HepG2 (cell line): ENCODE data around the gene ZNF581. TPM values are rescaled to one million over a fixed set of nuclear protein-coding genes. Genes with fewer than 3 reads are reported as not detected.

Experiments
- ATAC-seq: fragments of 200-7000 bp; cut with Tn5 transposase; 3 replicates; pipeline ENCODE4 v1.9.1; 2020; ENCODE audit warnings: mild to moderate bottlenecking, moderate library complexity
- BruUV-seq: library from RNA; stranded (reverse); fragments of 400-500 nt; replicated peaks from 2 replicates; lab custom pipeline; 2021; lab: Mats Ljungman, UMichigan
- CTCF ChIA-PET: fragments of 300-600 bp; formaldehyde crosslinking; extraction: SDS; loops from one replicate; lab custom pipeline; 2021; ENCODE audit warnings: low total read pairs, inconsistent platforms, low intra/inter-chr PET ratio; lab: Yijun Ruan, JAX
- POLR2A ChIA-PET: fragments of 350-600 bp; sonication (Branson Sonifier 250); formaldehyde crosslinking; loops from one replicate; lab custom pipeline; 2020; ENCODE audit warnings: antibody characterized with exemption, inconsistent platforms; lab: Yijun Ruan, JAX
- DNase-seq: peaks from one replicate; pipeline ENCODE4 v3.0.0-alpha.2; 2015; ENCODE audit warnings: low spot score
- FAIRE-seq: peaks from 3 replicates; lab custom pipeline; 2011; peaks lifted over from hg19 to GRCh38; lab: Jason Lieb, UNC
- H2AFZ ChIP-seq: one replicate; pipeline ENCODE4 v1.6.1; 2011; ENCODE audit warnings: low read length, inconsistent platforms
- H3K27ac ChIP-seq: fragments of 300-600 bp; 3 replicates; pipeline ENCODE4 v1.8.0; 2011; ENCODE audit warnings: mixed run types, mild to moderate bottlenecking, mixed read lengths, low read length, inconsistent platforms; ENCODE audit not compliant: insufficient read depth; ENCODE audit errors: extremely low read length
- H3K27me3 ChIP-seq, 2 experiments: fragments of 200-600 bp in 1 of 2; 2 replicates in 1 of 2; 3 replicates in 1 of 2; pipeline versions ENCODE4 v1.6.0 to v1.8.0; 2011; ENCODE audit warnings: low read length in 2 of 2, mild to moderate bottlenecking in 2 of 2, moderate library complexity in 2 of 2, inconsistent platforms in 1 of 2; ENCODE audit not compliant: insufficient read depth in 2 of 2, control insufficient read depth in 1 of 2
- H3K36me3 ChIP-seq, 2 experiments: fragments of 200-600 bp in 1 of 2; replicated peaks in 1 of 2; 2 replicates in 1 of 2; 3 replicates in 1 of 2; pipeline versions ENCODE4 v1.5.1 to v1.8.0; 2011; ENCODE audit warnings: low read length in 2 of 2, inconsistent platforms in 1 of 2; ENCODE audit not compliant: insufficient read depth in 2 of 2, control insufficient read depth in 1 of 2
- H3K4me1 ChIP-seq: 2 replicates; pipeline ENCODE4 v1.5.1; 2012; ENCODE audit warnings: low read length, inconsistent platforms; ENCODE audit not compliant: insufficient read depth
- H3K4me2 ChIP-seq: 2 replicates; pipeline ENCODE4 v1.6.0; 2011; ENCODE audit warnings: low read depth, low read length, inconsistent platforms
- H3K4me3 ChIP-seq, 3 experiments: fragments of 200-600 bp in 1 of 3; sonication (generic), shearing (Covaris generic) in 1 of 3; replicated peaks in 1 of 3; 2 replicates each; pipeline ENCODE4 v1.5.1; 2011 to 2016; ENCODE audit warnings: low read length in 3 of 3, inconsistent platforms in 2 of 3, low read depth in 2 of 3, mild to moderate bottlenecking in 2 of 3, control low read depth in 1 of 3, mixed read lengths in 1 of 3; ENCODE audit not compliant: insufficient read depth in 1 of 3
- H3K79me2 ChIP-seq: one replicate; pipeline ENCODE4 v1.6.1; 2011; ENCODE audit warnings: low read length, inconsistent platforms; ENCODE audit not compliant: insufficient read depth
- H3K9ac ChIP-seq: 2 replicates; pipeline ENCODE4 v1.6.0; 2011; ENCODE audit warnings: mild to moderate bottlenecking, low read depth, low read length, inconsistent platforms; ENCODE audit not compliant: insufficient read depth
- H3K9me3 ChIP-seq: 2 replicates; pipeline ENCODE4 v1.5.1; 2012; ENCODE audit warnings: mild to moderate bottlenecking, low read length
- H4K20me1 ChIP-seq: 2 replicates; pipeline ENCODE4 v1.6.0; 2011; ENCODE audit warnings: inconsistent platforms, mild to moderate bottlenecking, low read length, moderate library complexity; ENCODE audit not compliant: insufficient read depth
- FLYWCH1 ChIP-seq: sonication (generic); formaldehyde crosslinking; IDR thresholded peaks from 2 replicates; pipeline ENCODE4 v1.8.1; 2023; ENCODE audit warnings: mild to moderate bottlenecking, missing genetic modification reagents
- MAFK ChIP-seq, 2 experiments: IDR thresholded peaks in 1 of 2; conservative IDR thresholded peaks in 1 of 2; 2 replicates each; pipeline ENCODE4 v1.6.1; 2011; ENCODE audit warnings: improper control_type of control experiment in 2 of 2, low read length in 2 of 2
- NR2C2 ChIP-seq: sonication (generic); formaldehyde crosslinking; IDR thresholded peaks from 2 replicates; pipeline ENCODE4 v1.4.0; 2020; ENCODE audit warnings: missing genetic modification reagents, mild to moderate bottlenecking, moderate library complexity, borderline replicate concordance
- PAX8 ChIP-seq: sonication (generic); formaldehyde crosslinking; IDR thresholded peaks from 2 replicates; pipeline ENCODE4 v1.8.0; 2022; ENCODE audit warnings: mild to moderate bottlenecking, missing genetic modification reagents, borderline replicate concordance
- POLR2AphosphoS2 ChIP-seq: IDR thresholded peaks from 2 replicates; pipeline ENCODE4 v1.6.1; 2011; ENCODE audit warnings: low read depth, low read length, improper control_type of control experiment
- SIX4 ChIP-seq: sonication (generic); formaldehyde crosslinking; IDR thresholded peaks from 2 replicates; pipeline ENCODE4 v1.4.0; 2020; ENCODE audit warnings: missing genetic modification reagents
- TARDBP ChIP-seq: sonication (generic); formaldehyde crosslinking; IDR thresholded peaks from 2 replicates; pipeline ENCODE4 v1.8.0; 2022; ENCODE audit warnings: mild to moderate bottlenecking, missing genetic modification reagents
- THAP11 ChIP-seq: IDR thresholded peaks from 2 replicates; pipeline ENCODE4 v1.6.1; 2016; ENCODE audit warnings: missing biosample characterization, missing genetic modification reagents
- ZNF703 ChIP-seq: sonication (generic); formaldehyde crosslinking; IDR thresholded peaks from 2 replicates; pipeline ENCODE4 v1.5.1; 2020; ENCODE audit warnings: missing genetic modification reagents, mild to moderate bottlenecking, moderate library complexity, borderline replicate concordance
- WGBS: methylation state at CpG from one replicate; pipeline ENCODE4 v1.1.6; 2017; ENCODE audit warnings: low lambda C conversion rate; 5-methylcytosine and 5-hydroxymethylcytosine counted together
- in situ Hi-C: cut with HindIII; loops from 2 replicates; pipeline ENCODE4 v1.10.0; 2017; ENCODE audit warnings: low pct_unique_long_range_greater_than_20kb; ENCODE audit not compliant: extremely low pct_ligation_motif_present
- intact Hi-C: fragments of 100-400 bp; cut with micrococcal nuclease; formaldehyde crosslinking; loops from one replicate; pipeline ENCODE4 v1.10.0; 2022; ENCODE audit not compliant: unreplicated experiment
- polyA plus RNA-seq, 8 experiments: library from polyadenylated mRNA; depleted of rRNA in 3 of 8; stranded (reverse) in 7 of 8; unstranded in 1 of 8; fragments of >200 nt; fragmentation: Illumina TruSeq in 4 of 8; extraction: Trizol in 4 of 8; gene quantifications; 2 replicates each; pipeline versions ENCODE4 v1.2.1 to v1.2.3, GENCODE V29; 2011 to 2016; ENCODE audit warnings: low read depth in 4 of 8, missing spikeins in 1 of 8, mixed read lengths in 1 of 8; ENCODE audit not compliant: insufficient read depth in 1 of 8
- total RNA-seq, 5 experiments: library from RNA; depleted of rRNA; stranded (reverse); fragments of >200 nt; fragmentation: Illumina TruSeq; extraction: Trizol; gene quantifications; 2 replicates each; pipeline ENCODE4 v1.2.3, GENCODE V29; 2016; ENCODE audit warnings: low read depth in 1 of 5

ZNF581 gene
- total and polyA plus RNA-seq, 2 of the 13 experiments (the other 11 are each of a cell fraction or from before 2014, with no cell fraction given) = 19.6 to 49.5 TPM

DNA sequence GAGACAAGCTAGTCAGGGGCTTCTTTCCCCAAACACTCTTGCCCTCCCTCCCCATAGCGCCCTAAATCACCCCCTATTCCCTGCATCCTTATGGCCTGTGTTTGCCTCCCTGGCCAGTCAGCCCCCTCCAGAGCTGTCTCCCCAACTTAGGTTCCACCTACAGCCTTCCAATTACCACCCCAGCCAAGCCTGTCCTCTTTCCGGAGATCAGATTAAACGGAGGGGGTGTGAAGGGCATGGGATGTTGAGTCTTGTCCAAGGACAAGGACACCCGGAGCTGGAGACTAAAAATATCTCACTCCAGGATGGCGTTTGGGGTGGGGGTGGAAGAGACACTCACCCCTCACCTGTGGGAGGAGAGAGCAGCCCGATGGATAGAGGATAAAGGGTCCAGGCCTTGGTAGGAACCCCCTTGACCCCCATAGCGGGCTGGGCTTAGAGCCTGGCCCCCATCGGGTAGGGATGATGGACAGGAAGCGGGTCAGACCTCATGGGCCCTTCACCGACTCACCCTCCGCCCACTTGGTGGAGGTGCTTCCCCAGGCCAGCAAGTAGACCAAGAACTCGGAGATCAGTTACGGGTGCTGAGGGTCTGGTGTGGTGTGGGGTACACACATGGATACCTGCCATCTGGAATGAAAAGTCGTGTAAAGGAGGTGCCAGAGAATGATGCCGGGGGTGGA is 32.0 kb upstream of the ZNF581 start (continued):
- TF ChIP-seq NR2C2 (CRISPR knock-in tag) (no peak), ZNF703 (no peak), POLR2AphosphoS2 (no peak), PAX8 (CRISPR knock-in tag) (no peak), TARDBP (CRISPR knock-in tag) (no peak), SIX4 (CRISPR knock-in tag) (no peak), THAP11 (CRISPR knock-in tag) (no peak)

DNA sequence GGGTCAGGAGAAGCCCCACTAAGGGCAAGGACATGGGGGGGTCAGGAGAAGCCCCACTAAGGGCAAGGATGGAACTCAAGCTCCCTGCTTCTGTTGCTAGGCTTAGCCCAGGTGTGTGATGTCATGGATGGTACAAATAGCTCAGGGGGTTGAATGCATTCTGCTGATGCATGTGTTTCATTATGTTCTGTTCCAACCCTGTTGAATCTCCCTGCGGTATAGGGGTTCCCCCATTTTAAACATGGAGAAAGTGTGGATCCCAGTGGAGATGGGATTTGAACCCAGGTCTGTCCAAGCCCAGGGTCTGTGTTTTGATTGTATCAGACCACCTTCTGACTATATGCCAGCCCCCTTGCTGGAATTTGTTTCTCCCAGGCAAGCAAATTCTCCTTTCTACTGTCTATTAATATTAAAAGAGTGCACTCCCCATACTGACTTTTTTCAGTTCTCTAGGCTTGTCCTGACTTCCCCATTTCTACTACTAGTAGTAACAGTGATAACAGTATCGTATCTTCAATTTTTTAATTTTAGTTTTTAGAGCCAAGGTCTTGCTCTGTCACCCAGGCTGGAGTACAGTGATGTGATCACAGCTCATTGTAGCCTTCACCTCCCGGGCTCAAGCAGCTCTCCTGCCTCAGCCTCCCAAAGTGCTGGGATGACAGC is 31.3 kb upstream of the ZNF581 start:
- WGBS = 97% methylated on average over 2 of the region's 3 CpGs
- DNase-seq = no peak
- in situ Hi-C loops = no loop called here

More for the DNA sequence above, 31.3 kb upstream of the ZNF581 start:
- ATAC-seq = no peak
- H4K20me1 ChIP-seq = no peaks in the 10 kb centered on the region
- POLR2A ChIA-PET = no interaction called here
- TF ChIP-seq MAFK (conservative IDR thresholded peaks at IDR 0.05 in 1 of 2, IDR thresholded peaks at IDR 0.05 in 1 of 2; ENCODE audit: low read length in 2 of 2) (peak; percentile 13 to 22; a peak in 1 of 4 replicates), FLYWCH1 (no peak)
- TF ChIP-seq, all 625 proteins: peak for 1
- Histone ChIP-seq H3K4me3 (no peak overlapping the region), H3K9me3 (no peaks in the 10 kb centered on the region), H3K27me3 (no peaks in the 10 kb centered on the region), H3K4me1 (peaks cover 9% of the 10 kb centered on the region), H2AFZ (no peak overlapping the region), H3K9ac (no peak overlapping the region), H3K27ac (no peak overlapping the region), H3K79me2 (peaks cover 5% of the 10 kb centered on the region), H3K4me2 (no peak overlapping the region), H3K36me3 (peaks cover 1 to 4% of the 10 kb centered on the region in 2 experiments; a peak in 1 of 5 replicates)
- CTCF ChIA-PET = no interaction called here
- BruUV-seq = no TSS peak
- FAIRE-seq = no peak
- intact Hi-C loops = no loop called here
